Measurements from ENCODE around the gene CETN3. TPM values are rescaled to one million over a fixed set of nuclear protein-coding genes. Genes with fewer than 3 reads are reported as not detected.
A peak's percentile ranks its signal among the peaks of the same experiment; 100 is the strongest.

Gene CETN3
- total and polyA plus RNA-seq, 2 of the 8 experiments (the other 6 are each of a cell fraction or from before 2014, with no cell fraction given): 4.8 to 43.8 TPM

DNA sequence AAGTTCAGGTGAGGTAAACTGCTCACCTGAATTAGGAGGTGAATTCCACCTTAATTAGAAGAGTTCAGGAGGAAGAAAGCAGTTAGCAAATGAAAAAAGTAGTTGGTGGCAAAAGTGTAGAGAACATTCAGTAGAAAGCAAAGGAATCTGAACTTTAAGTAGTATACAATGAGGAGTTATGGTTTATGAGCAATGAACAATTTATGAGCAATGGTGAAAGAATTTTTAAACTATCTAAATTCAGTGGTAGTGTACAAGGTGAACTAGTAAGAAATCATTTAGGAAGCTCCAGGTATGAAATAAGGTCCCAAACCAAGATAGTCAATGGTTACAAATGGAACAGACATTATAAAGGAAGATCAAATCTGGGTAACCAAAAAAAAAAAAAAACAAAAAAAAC is 3.1 kb downstream of the CETN3 start:
- H4K5ac ChIP-seq (ENCODE audit: insufficient read length, low read depth, low read length): no peak overlapping the region
- ChIA-PET CTCF (ENCODE audit: partially characterized antibody) (interaction anchor here (0.6 kb wide), 1 partner anchor 270 kb away, joined by 3 read pairs; no protein-coding TSS in a partner anchor), POLR2A (ENCODE audit: partially characterized antibody) (no interaction called here)
- no peak for DNase-seq (ENCODE audit: low read depth in 1 of 2, low spot score in 2 of 2)
- H2BK12ac ChIP-seq (ENCODE audit: low read depth, low read length): no peak overlapping the region
- H3K14ac ChIP-seq (ENCODE audit: insufficient read length): no peak overlapping the region
- H3K23ac ChIP-seq (ENCODE audit: insufficient read length): no peak overlapping the region
- peaks cover 0 to 25% (median 4%) of the 10 kb centered on the region in 4 experiments; a peak in 5 of 8 replicates for H3K36me3 ChIP-seq (ENCODE audit: control insufficient read depth in 2 of 4, insufficient read depth in 4 of 4, low read length in 3 of 4)
- no peak overlapping the region for H3K4ac ChIP-seq (replicated peaks; ENCODE audit: insufficient read length, low read depth, low read length)
- H3K4me2 ChIP-seq (ENCODE audit: insufficient read depth in 1 of 2, low read depth in 2 of 2, low read length in 2 of 2): 0 out of 4 replicates have a peak overlapping the region, but pooled peaks of 1 of the 2 experiments have one; percentile 16
- H4K8ac ChIP-seq (ENCODE audit: extremely low read depth, insufficient read depth, low read length): no peak overlapping the region
- H3K79me1 ChIP-seq (ENCODE audit: low read depth, low read length): no peaks in the 10 kb centered on the region
- no peaks in the 10 kb centered on the region for H3K9me3 ChIP-seq (ENCODE audit: insufficient read depth in 2 of 2, low read depth in 1 of 2, low read length in 1 of 2)
- H2AK5ac ChIP-seq (ENCODE audit: low read depth, low read length): no peak overlapping the region
- H3K79me2 ChIP-seq (ENCODE audit: control insufficient read depth in 1 of 2, insufficient read depth in 2 of 2, low read length in 2 of 2): peaks cover 0 to 21% of the 10 kb centered on the region in 2 experiments; a peak in 2 of 4 replicates
- H3K27ac ChIP-seq (ENCODE audit: low read depth, low read length): no peak overlapping the region
- no peak overlapping the region for H2BK120ac ChIP-seq (replicated peaks; ENCODE audit: low read depth, low read length)
- no peak overlapping the region for H2BK15ac ChIP-seq (ENCODE audit: low read length)
- H4K91ac ChIP-seq (replicated peaks; ENCODE audit: insufficient read length, low read length): no peak overlapping the region
- no peak overlapping the region for H3K9ac ChIP-seq (replicated peaks in 1 of 4; ENCODE audit: extremely low read depth in 1 of 4, low read depth in 3 of 4, low read length in 3 of 4)
- no peak overlapping the region for H2BK20ac ChIP-seq (ENCODE audit: low read length)
- no peak overlapping the region for H3K18ac ChIP-seq (ENCODE audit: extremely low read depth, low read length)
- FAIRE-seq: no peak
- peaks cover 11% of the 10 kb centered on the region for H3K23me2 ChIP-seq (ENCODE audit: low read depth, low read length)
- H4K20me1 ChIP-seq (replicated peaks in 1 of 2; ENCODE audit: control insufficient read depth in 1 of 2, insufficient read depth in 2 of 2, low read length in 2 of 2): no peaks in the 10 kb centered on the region
- H2AFZ ChIP-seq (ENCODE audit: low read length): no peak overlapping the region
- H2BK5ac ChIP-seq (ENCODE audit: low read depth, low read length): no peak overlapping the region
- H3K56ac ChIP-seq (replicated peaks; ENCODE audit: insufficient read length, low read depth, low read length): no peak overlapping the region
- H3K4me3 ChIP-seq (ENCODE audit: extremely low read depth in 1 of 4, insufficient read depth in 2 of 4, low read depth in 3 of 4, low read length in 4 of 4): no peak overlapping the region
- TF ChIP-seq JUN (IDR thresholded peaks at IDR 0.05; ENCODE audit: low read depth, low read length): no peak
- TF ChIP-seq TAF7 (optimal IDR thresholded peaks at IDR 0.05; ENCODE audit: borderline replicate concordance, low read depth, low read length): no peak
- H3K4me1 ChIP-seq (replicated peaks in 1 of 4; ENCODE audit: control insufficient read depth in 3 of 4, insufficient read depth in 4 of 4, low read length in 3 of 4): peaks cover 0 to 4% (median 0%) of the 10 kb centered on the region in 4 experiments; a peak in 2 of 7 replicates
- no peaks in the 10 kb centered on the region for H3K27me3 ChIP-seq (replicated peaks in 1 of 4; ENCODE audit: control insufficient read depth in 3 of 4, extremely low read depth in 1 of 4, insufficient read depth in 3 of 4, low read length in 3 of 4)

Measured in H1 (cell line).